NCI-H1105 treated with DMSO at 0.1 percent for 48 hours (cell line): Measurements from ENCODE around the gene NAA10.

Source experiments
- DNase-seq: peaks from one replicate; lab custom pipeline; 2025; lab: John Stamatoyannopoulos, UW

The NAA10 gene

DNA sequence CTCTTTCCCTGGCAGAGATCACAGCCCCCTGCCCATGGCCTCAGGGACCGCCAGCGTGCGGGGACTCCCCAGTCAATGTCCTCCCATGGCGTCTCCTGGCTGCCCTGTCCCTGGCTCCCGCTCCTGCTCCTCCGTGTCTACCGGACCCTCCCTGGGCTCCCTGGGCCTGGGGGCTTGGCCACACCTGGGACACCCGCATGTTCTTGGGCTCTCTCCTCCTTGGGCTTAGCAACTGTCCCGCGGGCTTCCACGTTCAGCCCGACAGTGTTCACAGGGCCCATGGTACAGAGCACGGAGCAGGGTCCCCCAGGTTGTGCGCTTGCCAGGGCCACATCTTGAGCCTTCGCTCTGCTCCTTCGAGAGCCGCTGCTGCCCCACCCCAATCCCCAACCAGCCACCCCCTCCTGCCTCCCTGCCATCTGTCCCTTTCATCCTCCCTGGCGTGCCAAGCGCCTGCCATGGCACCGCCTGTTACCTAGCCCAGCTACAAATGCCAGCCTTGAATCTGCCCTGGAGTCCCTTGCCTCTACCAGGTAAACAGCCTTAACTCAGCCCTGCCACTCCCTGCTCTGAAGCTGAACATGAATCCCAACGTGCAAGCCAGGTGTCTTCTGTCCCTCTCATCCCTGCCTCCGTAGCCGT is 26.5 kb downstream of the NAA10 start:
- DNase-seq, result no peak

DNA sequence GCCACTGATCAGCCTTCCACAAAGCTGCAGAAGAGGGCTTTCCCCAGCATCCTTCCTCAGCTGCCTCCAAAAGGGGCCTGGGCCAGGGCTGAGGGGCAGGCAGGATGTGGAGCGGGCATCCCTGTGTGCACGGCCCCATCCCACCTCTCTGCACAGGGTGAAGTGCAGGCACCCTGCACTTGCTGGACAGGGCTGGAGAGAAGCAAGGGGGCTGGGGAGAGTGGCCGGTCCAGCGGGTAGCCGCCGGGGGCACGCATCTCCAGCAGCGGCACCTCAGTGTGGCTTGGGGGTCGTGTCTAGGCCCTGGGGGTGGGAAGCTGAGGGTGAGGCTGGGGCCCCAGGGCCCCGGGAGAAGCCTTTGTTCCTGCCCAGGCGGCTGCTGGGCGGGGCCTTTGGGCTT is 27.4 kb downstream of the NAA10 start:
- DNase-seq, result no peak

DNA sequence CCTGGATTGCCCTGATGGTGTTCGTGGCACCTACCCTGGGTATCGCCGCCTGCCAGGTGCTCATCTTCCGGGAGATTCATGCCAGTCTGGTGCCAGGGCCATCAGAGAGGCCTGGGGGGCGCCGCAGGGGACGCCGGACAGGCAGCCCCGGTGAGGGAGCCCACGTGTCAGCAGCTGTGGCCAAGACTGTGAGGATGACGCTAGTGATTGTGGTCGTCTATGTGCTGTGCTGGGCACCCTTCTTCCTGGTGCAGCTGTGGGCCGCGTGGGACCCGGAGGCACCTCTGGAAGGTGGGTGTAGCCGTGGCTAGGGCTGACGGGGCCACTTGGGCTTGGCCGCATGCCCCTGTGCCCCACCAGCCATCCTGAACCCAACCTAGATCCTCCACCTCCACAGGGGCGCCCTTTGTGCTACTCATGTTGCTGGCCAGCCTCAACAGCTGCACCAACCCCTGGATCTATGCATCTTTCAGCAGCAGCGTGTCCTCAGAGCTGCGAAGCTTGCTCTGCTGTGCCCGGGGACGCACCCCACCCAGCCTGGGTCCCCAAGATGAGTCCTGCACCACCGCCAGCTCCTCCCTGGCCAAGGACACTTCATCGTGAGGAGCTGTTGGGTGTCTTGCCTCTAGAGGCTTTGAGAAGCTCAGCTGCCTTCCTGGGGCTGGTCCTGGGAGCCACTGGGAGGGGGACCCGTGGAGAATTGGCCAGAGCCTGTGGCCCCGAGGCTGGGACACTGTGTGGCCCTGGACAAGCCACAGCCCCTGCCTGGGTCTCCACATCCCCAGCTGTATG is 28.5 kb downstream of the NAA10 start:
- no peak for DNase-seq

- peak; percentile 13 for DNase-seq
These were observed 29.2 kb downstream of the NAA10 start for GRCh38 chrX:153905481-153906095.

DNA sequence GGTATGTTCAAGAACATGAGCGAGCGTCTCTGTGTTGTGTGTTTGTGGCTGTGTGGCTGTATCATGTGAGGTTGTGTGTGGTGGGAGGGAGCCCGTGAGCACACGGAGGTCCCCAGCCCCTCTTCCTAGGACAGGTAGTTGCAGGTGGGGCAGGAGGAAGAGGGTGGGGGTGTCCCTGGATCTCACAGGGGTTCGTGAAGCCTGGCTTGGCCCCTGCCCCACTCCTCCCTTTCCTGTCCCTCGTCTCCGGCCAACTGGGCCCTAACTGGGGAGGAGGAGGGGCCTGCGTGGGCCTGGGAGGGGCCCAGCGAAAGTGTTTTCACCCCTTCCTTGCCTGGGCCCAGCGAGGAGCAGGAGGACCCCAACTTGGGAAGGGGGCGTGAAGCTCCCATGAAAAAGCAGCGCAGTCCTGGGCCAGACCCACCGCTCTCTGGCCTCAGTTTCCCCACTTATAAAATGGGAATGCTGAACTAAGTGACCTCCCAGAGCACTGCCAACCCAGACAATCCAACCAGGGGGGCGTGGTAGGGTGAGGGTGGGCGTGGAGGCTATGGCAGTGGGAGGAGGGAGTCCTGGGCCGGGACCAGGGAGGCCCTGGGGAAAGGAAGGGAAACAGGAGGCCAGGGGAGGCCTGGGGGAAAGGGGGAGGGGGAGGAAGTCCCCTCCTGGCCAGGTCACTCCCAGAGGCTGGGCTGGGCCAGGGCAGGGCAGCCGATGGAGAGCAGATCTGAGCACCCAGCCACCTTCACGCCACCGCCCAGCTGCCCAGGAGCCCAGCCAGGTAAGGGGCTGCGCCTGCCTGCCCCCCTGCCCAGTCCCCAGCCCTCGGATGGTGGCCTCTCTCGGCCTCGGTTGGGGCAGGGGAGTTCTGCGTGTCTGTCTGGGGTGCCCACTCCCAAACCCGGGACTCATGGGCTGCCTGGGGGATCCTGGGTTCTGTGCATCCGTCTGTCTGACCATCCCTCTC is 30.6 kb downstream of the NAA10 start, which contains the start of gene AVPR2:
AVPR2 (plus strand) TSS at position 683 of the 967 bp plus-strand sequence. CDS start 473 bp downstream, outside the sequence.
- no peak for DNase-seq

- no peak for DNase-seq
These were observed 31.4 kb downstream of the NAA10 start for GRCh38 chrX:153903238-153903980.

DNA sequence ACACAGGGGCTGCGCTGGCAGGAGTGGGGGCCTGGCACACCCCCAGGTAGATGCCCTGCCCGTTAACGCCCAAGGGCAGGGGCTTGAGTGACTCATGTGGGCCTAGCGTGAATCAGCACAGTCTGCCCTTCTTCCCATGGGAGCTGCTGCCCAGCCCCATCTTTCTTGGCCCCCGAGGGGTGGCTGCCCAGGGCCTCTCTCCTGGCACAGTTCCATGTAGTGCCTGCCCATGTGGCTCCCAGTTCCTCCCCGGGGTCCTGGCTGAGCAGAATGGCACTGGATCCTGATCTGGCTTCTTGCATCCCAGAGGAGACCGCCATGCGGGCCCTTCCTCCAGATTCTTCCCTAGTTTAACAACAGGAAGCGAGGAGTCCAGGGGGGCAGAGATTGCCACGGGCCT is 32.5 kb downstream of the NAA10 start:
- DNase-seq, result no peak

DNA sequence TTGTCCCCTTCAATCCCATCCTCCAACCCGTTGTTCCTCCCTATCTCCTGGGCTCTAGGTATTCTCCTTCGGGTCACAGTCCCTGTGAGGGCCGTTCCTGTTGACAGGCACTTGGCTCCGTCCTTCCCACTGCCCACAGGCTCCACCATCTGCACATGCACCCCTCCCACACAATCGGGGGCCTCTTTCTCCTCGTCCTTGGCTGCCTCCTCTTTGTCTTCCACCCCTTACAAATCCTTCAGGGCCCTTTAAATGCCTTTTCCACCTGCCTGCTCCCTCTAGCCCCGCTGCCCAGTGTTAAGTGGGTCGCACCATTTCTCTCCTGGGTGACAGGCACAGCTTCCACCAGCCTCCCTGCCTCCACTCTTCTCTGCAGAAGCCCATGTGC is 33.1 kb downstream of the NAA10 start:
- DNase-seq, result no peak

- DNase-seq, result peak; percentile 55
These were observed 33.7 kb downstream of the NAA10 start for GRCh38 chrX:153900831-153901752.

GRCh38 chrX:153897899-153898298 is 36.9 kb downstream of the NAA10 start:
- DNase-seq, result no peak

GRCh38 chrX:153889123-153889522 is 45.7 kb downstream of the NAA10 start:
- no peak for DNase-seq

- DNase-seq, result no peak
These were observed 46.5 kb downstream of the NAA10 start for GRCh38 chrX:153888344-153888743.

DNA sequence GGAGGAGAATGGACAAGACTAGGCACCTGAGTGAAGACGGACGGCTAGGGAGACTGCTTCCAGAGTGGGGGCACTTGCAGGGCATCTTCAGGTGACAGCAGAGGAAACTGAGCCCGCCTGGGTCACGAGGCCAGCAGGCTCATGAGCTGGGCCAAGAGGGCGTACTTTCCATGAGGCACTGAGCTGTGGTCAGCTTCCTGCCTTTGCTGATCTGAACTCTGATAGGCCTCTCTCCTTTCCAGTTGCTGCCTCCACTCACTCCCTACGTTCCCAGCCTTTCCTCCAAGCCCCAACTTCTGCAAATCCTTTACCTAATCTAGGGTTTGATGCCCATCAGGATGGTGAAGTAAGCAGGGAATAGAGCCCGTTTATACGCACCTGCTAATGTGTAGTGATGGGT is 47.5 kb downstream of the NAA10 start:
- DNase-seq, result no peak

- DNase-seq, result no peak
These were observed 47.9 kb downstream of the NAA10 start for GRCh38 chrX:153886915-153887314.

- peak; percentile 35 for DNase-seq
These were observed 48.6 kb downstream of the NAA10 start, which contains the start of gene L1CAM for GRCh38 chrX:153885968-153886903. Gene L1CAM (minus strand): TSS chrX:153886173. CDS start chrX:153875836, 10,337 bp downstream.

- no peak for DNase-seq
These were observed 49.5 kb downstream of the NAA10 start for GRCh38 chrX:153885208-153885787.

- peak; percentile 46 for DNase-seq
These were observed 50.2 kb downstream of the NAA10 start for GRCh38 chrX:153884590-153884989.

- no peak for DNase-seq
These were observed 50.7 kb downstream of the NAA10 start for GRCh38 chrX:153884136-153884535.
